ENCODE results near the gene HSCB. TPM values are rescaled to one million over a fixed set of nuclear protein-coding genes. Genes with fewer than 3 reads are reported as not detected.
"Not testable (repeated sequence)": the region's sequence is repeated elsewhere in the genome, so short reads cannot be mapped to it uniquely, and the experiment has no call there.

HSCB gene
- total RNA-seq, 1 experiment from 2014 or later: 14.1 TPM

DNA sequence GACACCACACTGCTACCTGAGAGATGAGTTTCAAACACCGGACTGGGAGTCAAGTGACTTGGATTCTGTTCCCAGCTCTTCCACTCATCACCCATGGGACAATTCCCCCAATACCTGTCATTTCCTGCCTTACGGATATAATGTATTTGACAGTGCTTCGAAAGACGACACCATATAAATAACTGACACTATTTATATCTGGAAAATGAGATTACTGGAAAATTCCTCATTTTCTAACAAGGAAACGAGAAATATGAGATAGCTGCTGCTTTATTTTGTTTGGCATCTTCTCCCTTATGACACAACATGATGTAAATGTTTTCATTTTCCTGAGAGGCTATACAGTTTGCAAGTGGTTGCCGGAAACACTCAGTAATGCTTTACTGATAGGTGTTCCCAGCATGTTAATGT lies 8.6 kb downstream of the HSCB start:
- Histone ChIP-seq H3K9me2 (replicated peaks; ENCODE audit: low read length) (no peaks in the 10 kb centered on the region), H3K27ac (ENCODE audit: low read length) (peak overlapping the region; percentile 59), H3K9me3 (ENCODE audit: low read length) (no peaks in the 10 kb centered on the region), H3K9ac (ENCODE audit: low read length) (no peak overlapping the region), H4K20me1 (ENCODE audit: low read length) (no peaks in the 10 kb centered on the region), H3K4me3 (ENCODE audit: low read length) (no peak overlapping the region), H3K4me2 (ENCODE audit: low read length) (peak overlapping the region; percentile 26), H3K4me1 (ENCODE audit: insufficient read depth, low read length) (peaks cover 14% of the 10 kb centered on the region; the same call in 1 of the 2 replicates), H3K27me3 (ENCODE audit: low read length) (no peaks in the 10 kb centered on the region), H3K79me2 (ENCODE audit: low read length) (no peaks in the 10 kb centered on the region), H3F3A (ENCODE audit: low read length, unreplicated experiment) (no peaks in the 10 kb centered on the region), H3K36me3 (ENCODE audit: low read depth, low read length) (no peaks in the 10 kb centered on the region; the same call in 1 of the 2 replicates), H2AFZ (ENCODE audit: low read length) (no peak overlapping the region)
- ATAC-seq (peak; percentile 93), DNase-seq (peak; percentile 54)
- TF ChIP-seq EZH2phosphoT487 (IDR thresholded peaks at IDR 0.05; ENCODE audit: borderline replicate concordance, low read length) (no peak), EZH2 (IDR thresholded peaks at IDR 0.05; ENCODE audit: low read length, unreplicated experiment) (no peak), CTCF (conservative IDR thresholded peaks at IDR 0.05; ENCODE audit: low read depth, low read length) (no peak)
- POLR2A ChIA-PET (ENCODE audit: unreplicated experiment): interaction anchor here (0.8 kb wide), 1 partner anchor 50 kb away, joined by 8 read pairs; the partner anchor contains the start of gene XBP1
- intact Hi-C loops (cut with micrococcal nuclease): no loop called here
- CTCF ChIA-PET: interaction anchor here (0.5 kb wide), 1 partner anchor 22 kb away, joined by 3 read pairs; the partner anchor contains the start of gene CCDC117
- no TSS peak for BruUV-seq (replicated peaks)

DNA sequence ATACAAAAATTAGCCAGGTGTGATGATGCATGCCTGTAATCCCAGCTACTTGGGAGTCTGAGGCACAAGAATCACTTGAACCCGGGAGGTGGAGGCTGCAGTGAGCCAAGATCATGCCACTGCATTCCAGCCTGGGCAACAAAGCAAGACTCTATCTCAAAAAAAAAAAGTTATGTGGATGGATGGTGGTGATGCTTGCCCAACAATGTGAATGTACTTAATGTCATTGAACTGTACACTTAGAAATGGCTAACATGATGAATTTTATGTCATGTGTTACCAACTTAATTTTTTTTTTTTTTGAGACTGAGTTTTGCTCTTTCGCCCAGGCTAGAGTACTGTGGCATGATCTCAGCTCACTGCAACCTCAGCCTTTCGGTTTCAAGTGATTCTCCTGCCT lies 12.7 kb downstream of the HSCB start:
- CTCF ChIA-PET; POLR2A ChIA-PET (ENCODE audit: unreplicated experiment); H4K20me1 ChIP-seq (ENCODE audit: low read length); H3K36me3 ChIP-seq (ENCODE audit: low read depth, low read length); H3K9ac ChIP-seq (ENCODE audit: low read length); ATAC-seq; H3K4me2 ChIP-seq (ENCODE audit: low read length); H2AFZ ChIP-seq (ENCODE audit: low read length); H3K9me3 ChIP-seq (ENCODE audit: low read length); H3K27ac ChIP-seq (ENCODE audit: low read length); BruUV-seq (replicated peaks); H3K4me3 ChIP-seq (ENCODE audit: low read length); intact Hi-C loops (cut with micrococcal nuclease); H3K79me2 ChIP-seq (ENCODE audit: low read length); DNase-seq; H3F3A ChIP-seq (ENCODE audit: low read length, unreplicated experiment); H3K9me2 ChIP-seq (replicated peaks; ENCODE audit: low read length); H3K27me3 ChIP-seq (ENCODE audit: low read length): not testable (repeated sequence)
- H3K4me1 ChIP-seq (ENCODE audit: insufficient read depth, low read length): peaks cover 12% of the 10 kb centered on the region; the same call in 1 of the 2 replicates

GRCh38 chr22:28759861-28760560 lies 18.2 kb downstream of the HSCB start:
- no peaks in the 10 kb centered on the region for H3F3A ChIP-seq (ENCODE audit: low read length, unreplicated experiment)
- no peaks in the 10 kb centered on the region for H4K20me1 ChIP-seq (ENCODE audit: low read length)
- POLR2A ChIA-PET (ENCODE audit: unreplicated experiment): no interaction called here
- no peaks in the 10 kb centered on the region for H3K27me3 ChIP-seq (ENCODE audit: low read length)
- H3K36me3 ChIP-seq (ENCODE audit: low read depth, low read length): no peaks in the 10 kb centered on the region
- intact Hi-C loops (cut with micrococcal nuclease): no loop called here
- H3K79me2 ChIP-seq (ENCODE audit: low read length): no peaks in the 10 kb centered on the region
- BruUV-seq (replicated peaks): no TSS peak
- TF ChIP-seq EZH2phosphoT487 (IDR thresholded peaks at IDR 0.05; ENCODE audit: borderline replicate concordance, low read length) (no peak), EZH2 (IDR thresholded peaks at IDR 0.05; ENCODE audit: low read length, unreplicated experiment) (no peak), CTCF (conservative IDR thresholded peaks at IDR 0.05; ENCODE audit: low read depth, low read length) (no peak)
- ATAC-seq (no peak; the same call in 1 of the 2 replicates), DNase-seq (no peak)
- CTCF ChIA-PET: no interaction called here
- H3K9ac ChIP-seq (ENCODE audit: low read length): no peak overlapping the region
- H3K9me3 ChIP-seq (ENCODE audit: low read length): no peaks in the 10 kb centered on the region
- H3K9me2 ChIP-seq (replicated peaks; ENCODE audit: low read length): no peaks in the 10 kb centered on the region
- H3K4me1 ChIP-seq (ENCODE audit: insufficient read depth, low read length): no peaks in the 10 kb centered on the region
- H3K4me2 ChIP-seq (ENCODE audit: low read length): no peak overlapping the region
- H3K27ac ChIP-seq (ENCODE audit: low read length): no peak overlapping the region
- no peak overlapping the region for H2AFZ ChIP-seq (ENCODE audit: low read length)
- H3K4me3 ChIP-seq (ENCODE audit: low read length): no peak overlapping the region
